ENCODE results near the gene GLDN. TPM values are rescaled to one million over a fixed set of nuclear protein-coding genes. Genes with fewer than 3 reads are reported as not detected.

The GLDN gene
- polyA plus RNA-seq, 1 experiment, result 0.21 TPM

GRCh38 chr15:51375966-51376640 lies 34.6 kb downstream of the GLDN start:
- ChIA-PET CTCF (interaction anchor here (0.8 to 10.4 kb wide), 7 partner anchors 13 to 214 kb away, joined by 3 to 290 read pairs (median 9); no protein-coding TSS in a partner anchor), POLR2A (no interaction called here)
- TF ChIP-seq, protein P1, sequence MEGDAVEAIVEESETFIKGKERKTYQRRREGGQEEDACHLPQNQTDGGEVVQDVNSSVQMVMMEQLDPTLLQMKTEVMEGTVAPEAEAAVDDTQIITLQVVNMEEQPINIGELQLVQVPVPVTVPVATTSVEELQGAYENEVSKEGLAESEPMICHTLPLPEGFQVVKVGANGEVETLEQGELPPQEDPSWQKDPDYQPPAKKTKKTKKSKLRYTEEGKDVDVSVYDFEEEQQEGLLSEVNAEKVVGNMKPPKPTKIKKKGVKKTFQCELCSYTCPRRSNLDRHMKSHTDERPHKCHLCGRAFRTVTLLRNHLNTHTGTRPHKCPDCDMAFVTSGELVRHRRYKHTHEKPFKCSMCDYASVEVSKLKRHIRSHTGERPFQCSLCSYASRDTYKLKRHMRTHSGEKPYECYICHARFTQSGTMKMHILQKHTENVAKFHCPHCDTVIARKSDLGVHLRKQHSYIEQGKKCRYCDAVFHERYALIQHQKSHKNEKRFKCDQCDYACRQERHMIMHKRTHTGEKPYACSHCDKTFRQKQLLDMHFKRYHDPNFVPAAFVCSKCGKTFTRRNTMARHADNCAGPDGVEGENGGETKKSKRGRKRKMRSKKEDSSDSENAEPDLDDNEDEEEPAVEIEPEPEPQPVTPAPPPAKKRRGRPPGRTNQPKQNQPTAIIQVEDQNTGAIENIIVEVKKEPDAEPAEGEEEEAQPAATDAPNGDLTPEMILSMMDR (IDR thresholded peaks at IDR 0.05; ENCODE audit: insufficient read depth, low read depth, low read length), result no peak
- Histone ChIP-seq H3K36me3 (ENCODE audit: control insufficient read depth, insufficient read depth, low read length) (no peaks in the 10 kb centered on the region), H3K4me3 (ENCODE audit: low read depth, low read length) (no peak overlapping the region), H3K27me3 (ENCODE audit: control insufficient read depth, insufficient read depth, low read length) (no peaks in the 10 kb centered on the region; the same call in 1 of the 2 replicates)
- DNase-seq (ENCODE audit: low read depth), result no peak

DNA sequence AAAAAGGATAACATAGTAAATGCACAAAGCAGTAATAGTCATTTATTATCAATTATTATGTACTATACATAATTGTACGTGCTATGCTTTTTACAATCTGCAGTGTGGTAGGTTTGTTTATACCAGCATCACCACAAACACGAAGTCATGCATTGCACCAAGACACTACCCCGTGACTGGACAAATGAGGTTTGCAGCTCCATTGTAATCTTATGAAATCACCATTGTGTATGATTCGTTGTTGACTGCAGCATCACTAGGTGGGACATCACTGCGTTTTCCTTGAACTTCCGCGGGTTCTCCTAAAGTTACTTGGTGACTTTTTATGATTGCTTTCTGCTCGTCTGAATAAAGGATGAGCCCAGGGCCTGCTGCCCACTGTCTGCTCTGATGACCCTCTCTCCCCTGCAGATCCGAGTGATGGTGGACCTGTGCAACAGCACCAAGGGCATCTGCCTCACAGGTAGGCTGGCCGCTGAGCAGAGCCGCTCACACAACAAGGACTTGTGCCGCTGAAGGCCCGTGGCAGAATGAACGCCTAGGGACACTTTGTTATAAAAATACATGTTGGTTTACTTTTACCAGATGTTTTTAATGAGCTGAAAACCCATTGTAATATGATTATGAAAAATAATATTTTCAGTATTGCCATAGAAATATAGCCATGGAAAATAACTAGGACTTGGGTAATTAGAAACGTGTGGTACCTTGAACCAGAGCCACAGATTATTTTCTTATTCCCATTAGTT lies 35.8 kb downstream of the GLDN start:
- CTCF ChIA-PET, result interaction anchor here (0.8 to 10.4 kb wide), 9 partner anchors 14 to 215 kb away, joined by 3 to 290 read pairs (median 10); no protein-coding TSS in a partner anchor
- peak; percentile 74 for DNase-seq (ENCODE audit: low read depth)
- POLR2A ChIA-PET, result no interaction called here
- TF ChIP-seq, protein P1 (IDR thresholded peaks at IDR 0.05; ENCODE audit: insufficient read depth, low read depth, low read length), result no peak
- Histone ChIP-seq H3K4me3 (ENCODE audit: low read depth, low read length) (no peak overlapping the region), H3K36me3 (ENCODE audit: control insufficient read depth, insufficient read depth, low read length) (no peaks in the 10 kb centered on the region), H3K27me3 (ENCODE audit: control insufficient read depth, insufficient read depth, low read length) (no peaks in the 10 kb centered on the region; the same call in 1 of the 2 replicates)

GRCh38 chr15:51378406-51378805 lies 37.0 kb downstream of the GLDN start:
- CTCF ChIA-PET, result interaction anchor here (0.6 to 10.4 kb wide), 8 partner anchors 8 to 216 kb away, joined by 3 to 290 read pairs (median 23); no protein-coding TSS in a partner anchor
- DNase-seq (ENCODE audit: low read depth), result no peak
- TF ChIP-seq, protein P1 (IDR thresholded peaks at IDR 0.05; ENCODE audit: insufficient read depth, low read depth, low read length), result no peak

GRCh38 chr15:51379390-51379789 lies 37.9 kb downstream of the GLDN start:
- H3K4me3 ChIP-seq (ENCODE audit: low read depth, low read length), result no peak overlapping the region
- peaks cover 2% of the 10 kb centered on the region; the same call in 1 of the 2 replicates for H3K27me3 ChIP-seq (ENCODE audit: control insufficient read depth, insufficient read depth, low read length)
- DNase-seq (ENCODE audit: low read depth), result no peak
- CTCF ChIA-PET, result interaction anchor here (1.2 to 10.4 kb wide), 9 partner anchors 9 to 217 kb away, joined by 3 to 290 read pairs (median 15); no protein-coding TSS in a partner anchor
- POLR2A ChIA-PET, result no interaction called here
- no peaks in the 10 kb centered on the region for H3K36me3 ChIP-seq (ENCODE audit: control insufficient read depth, insufficient read depth, low read length)
- TF ChIP-seq, protein P1 (IDR thresholded peaks at IDR 0.05; ENCODE audit: insufficient read depth, low read depth, low read length), result no peak

More at GRCh38 chr15:51378406-51378805, 37.0 kb downstream of the GLDN start:
- peaks cover 1% of the 10 kb centered on the region; the same call in 1 of the 2 replicates for H3K27me3 ChIP-seq (ENCODE audit: control insufficient read depth, insufficient read depth, low read length)
- no peaks in the 10 kb centered on the region for H3K36me3 ChIP-seq (ENCODE audit: control insufficient read depth, insufficient read depth, low read length)
- POLR2A ChIA-PET, result no interaction called here
- H3K4me3 ChIP-seq (ENCODE audit: low read depth, low read length), result no peak overlapping the region
